Measurements from ENCODE around the gene FGF19.

DNA sequence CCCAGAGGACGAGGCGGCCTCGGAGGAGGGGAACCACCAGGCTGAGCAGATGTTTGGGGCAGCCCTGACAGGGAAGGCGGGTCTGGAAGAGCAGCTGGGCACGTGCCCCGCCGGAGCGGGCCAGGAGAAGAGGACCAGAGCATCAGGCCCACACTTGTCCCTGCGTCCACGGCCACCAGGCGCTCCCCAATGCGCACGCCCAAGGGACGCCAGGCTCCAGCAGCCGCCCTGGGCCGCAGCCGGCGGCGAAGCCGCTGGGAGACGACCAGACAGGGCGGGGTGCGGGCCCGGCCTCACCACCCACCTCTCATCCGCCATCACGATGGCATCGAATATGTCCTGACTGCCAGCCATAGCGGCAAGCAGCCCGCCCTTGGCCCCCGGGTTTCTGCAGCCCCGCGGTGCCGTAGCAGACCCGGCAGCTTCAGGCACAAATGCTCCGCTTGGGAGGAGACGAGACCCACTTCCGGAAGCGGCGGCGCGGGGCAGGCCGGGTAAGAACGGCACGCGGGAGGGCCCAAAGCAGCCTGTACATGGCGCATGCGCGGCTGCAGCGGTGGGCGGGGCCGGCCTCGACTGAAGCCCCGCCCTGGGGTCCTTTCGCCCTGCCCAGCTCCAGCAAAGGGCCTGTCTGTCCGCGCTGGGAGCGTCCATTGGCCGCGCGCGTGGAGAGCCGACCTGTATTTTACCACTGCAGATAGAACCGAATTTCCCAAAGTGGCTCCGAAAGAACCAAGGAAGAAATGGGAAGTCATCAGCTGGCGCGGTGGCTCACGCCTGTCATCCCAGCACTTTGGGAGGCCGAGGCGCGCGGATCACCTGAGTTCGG lies 28.7 kb downstream of the FGF19 start, which contains the start of gene LTO1:
- no peak for TF ChIP-seq CTCF (IDR thresholded peaks at IDR 0.05)
- no peak for TF ChIP-seq ZFX (IDR thresholded peaks at IDR 0.05; ENCODE audit: borderline replicate concordance)

Measured in 22Rv1 (cell line).